Melanocyte of skin (primary cell): ENCODE data around the gene TMBIM4. TPM values are rescaled to one million over a fixed set of nuclear protein-coding genes. Genes with fewer than 3 reads are reported as not detected.

Experiments
- total RNA-seq, 2 donors: library from RNA; depleted of rRNA; stranded (reverse); fragments of >200 nt; gene quantifications; 2 replicates each; pipeline ENCODE4 v1.2.3, GENCODE V29; 2012

The TMBIM4 gene
- 100 to 1,000 TPM in 1 of 2 donors, 10 to 100 TPM in 1; 61.3 to 138 TPM for total RNA-seq

DNA sequence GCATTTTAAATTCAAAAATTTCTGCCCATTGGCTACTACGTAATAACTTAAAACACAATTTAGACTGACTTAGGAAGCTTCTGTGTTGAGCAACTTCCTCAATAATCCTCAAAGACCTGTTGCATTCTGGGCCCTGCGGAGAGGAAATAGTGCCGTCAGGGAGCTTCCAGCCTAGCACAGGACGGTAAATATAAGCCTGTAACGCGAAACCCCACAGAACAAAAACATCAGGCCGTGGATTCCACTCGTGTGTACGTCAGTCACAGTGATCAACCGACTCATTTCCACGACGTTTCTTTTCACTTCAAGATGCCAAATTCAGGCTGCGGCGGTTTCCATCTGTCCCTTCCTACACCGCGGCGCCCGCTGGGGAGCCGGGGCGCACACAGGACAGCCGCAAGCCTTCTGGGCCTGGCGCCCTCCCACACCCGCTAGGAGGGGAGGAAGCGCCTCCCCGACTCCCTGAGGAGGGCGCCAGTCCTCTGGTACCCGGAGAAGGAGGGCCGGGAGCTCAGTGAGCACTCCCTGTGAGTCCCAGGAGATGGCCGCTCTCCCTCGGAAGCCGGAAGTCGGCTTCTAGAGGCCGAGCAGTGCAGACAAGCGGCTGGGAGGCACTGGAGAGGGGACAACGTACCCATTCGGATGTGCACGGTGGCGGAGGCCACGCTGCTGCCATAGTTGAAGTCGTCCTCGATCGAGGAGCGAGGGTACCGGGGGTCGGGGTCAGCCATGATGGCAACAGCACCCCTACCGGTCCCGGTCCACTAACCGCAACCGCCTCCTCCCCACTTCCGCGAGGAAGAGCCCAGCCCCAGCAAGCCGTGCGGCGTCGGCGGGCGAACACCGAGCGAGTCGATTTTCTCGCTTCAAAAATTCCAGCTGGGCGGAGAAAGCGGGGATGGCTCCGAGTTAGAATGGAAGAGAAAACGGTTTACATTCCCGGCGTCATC is at the start of gene TMBIM4:
Gene TMBIM4, minus strand, starts transcription at position 776 of the 950 bp plus-strand sequence. Its CDS starts 45 bp downstream, at position 731.

DNA sequence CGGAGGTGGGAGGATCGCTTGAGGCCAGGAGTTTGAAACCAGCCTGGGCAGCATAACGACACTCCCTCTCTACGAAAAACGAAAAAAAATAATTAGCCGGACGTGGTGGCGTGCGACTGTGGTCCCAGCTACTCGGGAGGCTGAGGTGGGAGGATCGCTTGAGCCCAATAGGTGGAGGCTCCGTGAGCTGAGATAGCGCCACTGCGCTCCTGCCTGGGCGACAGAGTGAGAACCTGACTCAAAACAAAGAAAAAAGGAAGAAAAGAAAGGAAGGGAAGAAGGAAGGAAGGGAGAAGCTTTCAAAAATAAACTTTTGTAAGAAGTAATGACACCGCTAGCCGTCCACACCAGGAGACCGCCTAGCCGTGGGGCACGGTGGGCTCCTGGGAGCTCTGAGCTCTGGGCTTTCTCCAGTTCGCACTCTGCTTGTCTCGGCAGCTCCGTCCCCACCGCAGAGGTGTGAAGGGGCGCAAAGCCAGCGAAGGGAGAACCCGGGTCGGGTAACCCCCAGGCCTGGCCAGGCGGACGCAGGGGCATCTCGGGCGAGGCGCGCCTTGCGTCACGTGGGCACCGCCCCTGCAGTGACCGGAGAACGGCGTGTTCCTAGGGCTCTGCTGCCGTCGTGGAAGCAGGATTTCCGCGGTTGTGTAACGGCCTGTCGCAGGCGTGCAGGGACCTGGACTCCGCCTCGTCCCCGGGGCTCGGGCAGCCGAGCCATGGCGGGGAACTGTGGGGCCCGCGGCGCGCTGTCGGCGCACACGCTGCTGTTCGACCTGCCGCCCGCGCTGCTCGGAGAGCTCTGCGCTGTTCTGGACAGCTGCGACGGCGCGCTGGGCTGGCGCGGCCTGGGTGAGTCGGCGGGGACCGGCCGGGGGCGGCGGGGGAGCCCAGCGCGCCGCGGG is 19.0 kb upstream of the TMBIM4 start, which contains the start of gene IRAK3:
Gene IRAK3, plus strand, starts transcription at position 631 of the 902 bp plus-strand sequence. Its CDS starts 86 bp downstream, at position 717.

DNA sequence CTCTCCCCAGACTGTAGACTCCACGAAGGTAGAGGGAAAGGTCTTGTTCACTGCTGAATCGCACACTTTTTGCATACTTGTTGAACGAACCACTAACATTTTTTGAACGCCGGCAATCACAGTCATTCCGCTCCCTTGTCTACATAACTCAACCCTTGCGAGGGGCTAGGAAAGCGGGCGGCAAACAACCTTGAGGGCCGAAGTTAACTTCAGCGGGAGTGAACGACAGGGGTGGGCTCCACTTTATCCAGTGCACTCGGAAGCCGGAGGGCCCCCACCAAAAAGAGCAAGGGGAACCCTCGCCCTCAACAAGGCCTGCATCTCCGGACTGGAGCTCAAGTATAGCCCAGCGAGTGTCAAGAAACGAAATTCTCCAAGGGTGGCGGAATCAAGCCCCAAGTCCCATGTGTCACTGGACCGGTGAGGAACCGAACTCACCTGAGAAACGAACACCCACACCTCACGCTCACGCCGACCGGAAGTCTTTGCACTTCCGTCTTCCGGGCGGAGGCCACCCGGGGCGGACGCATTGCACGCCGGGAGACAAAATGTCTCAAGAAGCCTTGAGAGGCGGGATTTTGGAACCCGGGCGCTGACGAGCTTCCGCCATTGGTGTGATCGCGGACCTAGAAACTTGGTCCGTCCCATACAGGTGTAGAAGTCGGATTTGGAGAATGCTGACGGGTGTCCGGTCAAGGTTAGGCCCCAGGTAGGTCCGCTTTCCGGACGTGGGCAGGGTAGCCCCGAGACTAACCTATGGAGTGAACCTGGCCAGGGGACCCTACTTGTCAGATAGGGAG is 39.3 kb downstream of the TMBIM4 start, which contains the start of gene LLPH:
Gene LLPH, minus strand, starts transcription at position 484 of the 800 bp plus-strand sequence. CDS start 1,644 bp downstream, outside the sequence.

Other genes with a start within 250 kb of the TMBIM4 start
- 1 to 10 TPM; 2.4 to 4.0 TPM for gene LLPH, start 39.2 kb downstream of the TMBIM4 start, total RNA-seq
- 10 to 100 TPM in 1 of 2 donors, 1 to 10 TPM in 1; 9.0 to 15.8 TPM for gene IRAK3, start 19.2 kb upstream of the TMBIM4 start, total RNA-seq
- gene HELB, start 132.5 kb upstream of the TMBIM4 start, total RNA-seq, result 1 to 10 TPM; 5.0 to 5.2 TPM